Mucosa of gallbladder (tissue), 1 donor: ENCODE results near the gene CCDC18. TPM values are rescaled to one million over a fixed set of nuclear protein-coding genes. Genes with fewer than 3 reads are reported as not detected.

Experiments
- DNase-seq: peaks from one replicate; pipeline ENCODE4 v3.0.0-alpha.2; 2020; ENCODE audit warnings: low spot score
- total RNA-seq: library from RNA; stranded (reverse); gene quantifications from one replicate; pipeline ENCODE4 v1.2.1, GENCODE V29; 2021
- donor health status: DM: no; HTN: no; CAD: no.

CCDC18 gene
- total RNA-seq, 1 donor from 2014 or later, result 2.8 TPM

DNA sequence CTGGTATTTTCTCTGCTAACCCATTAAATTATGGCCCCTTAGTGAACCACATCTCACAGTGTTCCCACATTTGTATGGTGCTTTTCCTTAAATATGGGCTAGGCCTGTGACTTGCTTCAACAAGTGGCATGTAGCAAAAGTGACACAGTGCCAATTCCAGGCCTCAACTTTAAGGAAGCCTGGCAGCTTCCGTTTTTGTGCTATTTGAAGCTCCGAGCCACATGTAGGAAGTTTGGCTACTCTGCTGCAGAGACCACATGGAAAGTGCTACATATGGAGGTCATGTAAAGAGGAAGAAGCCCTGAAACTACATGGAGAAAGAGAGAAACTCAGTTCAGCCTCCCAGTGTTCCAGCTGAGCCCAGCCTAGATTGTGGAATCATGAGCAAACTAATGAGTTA is 136.7 kb downstream of the CCDC18 start:
- DNase-seq, result peak; percentile 22

DNA sequence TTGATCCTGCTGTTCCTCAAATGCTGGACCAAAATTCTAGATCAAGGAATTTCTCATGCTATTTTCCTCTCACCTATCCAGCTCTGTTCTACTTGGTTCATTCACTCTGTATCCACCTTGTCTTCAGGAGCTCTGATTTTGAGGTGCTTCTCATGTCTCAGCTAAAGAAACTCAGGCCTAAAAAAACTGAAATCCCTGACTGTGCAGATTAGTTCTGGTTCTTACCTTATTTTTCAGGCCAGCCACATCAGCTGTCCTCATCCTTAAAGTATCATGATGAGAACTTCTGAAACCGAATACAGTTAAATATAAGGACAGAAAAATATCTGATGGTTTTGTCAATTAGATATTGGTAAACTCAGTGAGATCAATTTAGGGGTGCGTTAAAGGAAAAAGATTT is 137.4 kb downstream of the CCDC18 start:
- no peak for DNase-seq

GRCh38 chr1:93321720-93322119 is 141.2 kb downstream of the CCDC18 start:
- DNase-seq, result no peak

- peak; percentile 27 for DNase-seq
Observed at GRCh38 chr1:93322349-93322748, 141.8 kb downstream of the CCDC18 start.

DNA sequence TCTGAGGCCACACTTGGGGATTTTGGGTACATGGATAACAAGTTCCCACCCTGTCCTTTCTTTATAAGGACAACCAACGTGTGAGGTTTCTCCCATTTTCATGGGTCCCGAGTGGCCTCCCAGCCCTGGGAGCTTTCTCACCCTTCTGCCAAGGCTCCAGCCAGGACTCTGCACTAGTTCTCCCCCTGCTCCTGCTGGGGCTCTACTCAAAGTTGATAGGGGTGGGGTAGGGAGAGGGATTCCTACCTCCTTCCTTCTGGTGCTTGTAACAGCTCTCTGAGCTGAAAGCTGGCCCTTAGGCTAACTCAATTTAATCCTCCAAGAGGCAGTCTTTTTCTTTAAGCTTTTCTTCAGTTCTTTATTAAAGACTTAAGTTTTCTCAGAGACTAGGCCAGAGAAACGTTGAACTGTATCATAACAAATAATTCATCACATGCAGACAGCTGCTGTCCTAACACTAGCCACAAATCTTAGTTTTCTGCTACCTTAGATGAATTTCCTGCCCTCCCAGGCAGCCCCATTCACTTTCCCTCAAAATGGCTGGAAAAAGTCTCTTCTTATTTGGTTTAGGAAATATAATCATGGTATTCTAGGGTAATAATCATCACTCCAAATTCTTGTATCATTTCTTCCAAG is 142.8 kb downstream of the CCDC18 start:
- no peak for DNase-seq

GRCh38 chr1:93324486-93325464 is 144.3 kb downstream of the CCDC18 start:
- no peak for DNase-seq

Other genes with a start within 250 kb of the CCDC18 start
- 17.8 TPM for gene DIPK1A, start 219.3 kb upstream of the CCDC18 start, total RNA-seq
- gene MTF2, start 101.4 kb upstream of the CCDC18 start, total RNA-seq, result 24.3 TPM
- 98.0 TPM for gene TMED5, start 311 bp upstream of the CCDC18 start, total RNA-seq
- gene DR1, start 165.2 kb downstream of the CCDC18 start, total RNA-seq, result 58.1 TPM